Activated gamma-delta T cell treated with anti-CD3 and anti-CD28 coated beads, Interleukin-2, amount 50 U/mL, for 16 hours (primary cell): Measurements from ENCODE around the gene MAST4.

Experiments used
- DNase-seq: peaks from one replicate; pipeline ENCODE4 v3.0.0-alpha.2; 2020; ENCODE audit warnings: low read depth

MAST4 gene

DNA sequence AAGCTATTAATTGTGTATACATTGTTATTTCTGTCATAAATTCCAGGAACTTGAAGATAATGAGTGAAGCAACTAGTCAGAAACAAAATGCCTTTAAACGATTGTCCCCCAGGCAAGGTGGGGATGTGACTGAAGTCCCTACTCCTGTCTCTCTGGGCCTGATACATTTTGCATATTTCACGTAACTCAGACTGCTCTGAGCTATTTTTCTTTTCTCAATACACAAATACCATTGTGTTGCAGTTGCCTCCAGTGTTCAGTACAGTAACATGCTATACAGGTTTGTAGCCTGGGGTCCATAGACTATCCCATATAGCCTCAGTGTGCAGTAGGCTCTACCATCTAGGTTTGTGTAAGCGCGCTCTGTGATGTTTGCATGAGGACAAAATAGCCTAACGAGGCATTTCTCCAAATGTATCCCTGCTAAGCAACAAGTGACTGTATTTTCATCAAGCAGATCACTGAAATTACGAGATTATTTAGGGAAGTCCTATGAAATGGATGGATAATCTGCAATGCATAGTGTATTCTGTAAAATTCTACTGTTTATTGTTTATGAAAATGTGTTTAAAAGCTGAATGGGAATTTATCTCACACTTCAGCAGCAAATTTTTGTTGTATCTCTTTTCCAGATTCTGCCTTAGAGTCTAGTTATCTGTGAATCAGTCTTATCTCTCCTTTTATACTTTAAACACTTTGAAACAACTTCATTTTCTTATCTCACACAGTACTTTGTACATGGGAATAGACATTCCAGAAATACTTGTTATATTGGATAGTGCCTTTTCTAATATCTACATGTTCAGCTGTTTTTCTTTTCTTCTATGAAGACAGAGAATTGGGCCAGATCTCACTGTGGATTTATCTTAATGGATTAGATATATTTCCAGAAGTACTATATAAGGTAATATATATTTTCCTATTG, 449.9 kb downstream of the MAST4 start:
- DNase-seq = no peak

GRCh38 chr5:67047160-67047559, 451.0 kb downstream of the MAST4 start:
- DNase-seq = no peak

GRCh38 chr5:67047616-67048015, 451.4 kb downstream of the MAST4 start:
- no peak for DNase-seq

DNA sequence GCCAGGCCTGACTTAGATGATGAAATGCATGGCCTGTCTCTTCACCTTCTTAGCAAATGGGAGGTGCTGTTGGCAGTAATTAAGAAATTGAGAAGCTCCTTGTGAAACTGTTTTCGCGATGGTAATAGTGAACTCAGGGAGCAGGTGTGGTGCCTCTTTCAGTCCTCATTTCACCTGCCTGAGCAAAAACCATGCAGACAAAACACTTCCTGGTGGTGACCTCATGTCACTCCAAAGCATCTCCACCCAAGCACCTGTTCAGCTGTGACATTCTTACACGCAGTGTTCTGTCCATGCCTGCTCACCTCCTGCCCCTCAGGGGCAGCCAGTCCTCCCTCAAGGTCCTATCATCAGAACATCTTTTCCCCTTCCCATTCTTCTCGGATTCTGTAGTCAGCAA, 453.9 kb downstream of the MAST4 start:
- DNase-seq = no peak

GRCh38 chr5:67050635-67051034, 454.4 kb downstream of the MAST4 start:
- DNase-seq = no peak

- DNase-seq = no peak
Measured at GRCh38 chr5:67051164-67051563, 455.0 kb downstream of the MAST4 start.

DNA sequence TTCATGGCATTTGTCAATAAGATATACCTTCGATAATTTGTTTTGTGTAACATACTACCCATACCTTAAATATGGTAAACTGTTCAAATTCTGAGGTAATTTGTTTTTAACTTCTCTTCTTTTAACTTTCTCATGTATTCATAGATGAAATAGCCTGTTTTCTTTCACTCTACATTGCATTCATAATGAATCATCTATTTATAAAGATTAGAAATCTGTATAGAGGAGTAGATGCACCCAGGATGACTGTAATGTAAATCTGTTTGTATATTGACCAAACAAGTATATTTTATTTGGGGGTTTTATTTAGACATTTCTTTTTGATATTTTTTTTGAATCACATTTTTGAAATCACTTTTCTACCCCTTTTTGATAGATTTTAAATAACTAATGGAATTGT, 455.8 kb downstream of the MAST4 start:
- DNase-seq = no peak

DNA sequence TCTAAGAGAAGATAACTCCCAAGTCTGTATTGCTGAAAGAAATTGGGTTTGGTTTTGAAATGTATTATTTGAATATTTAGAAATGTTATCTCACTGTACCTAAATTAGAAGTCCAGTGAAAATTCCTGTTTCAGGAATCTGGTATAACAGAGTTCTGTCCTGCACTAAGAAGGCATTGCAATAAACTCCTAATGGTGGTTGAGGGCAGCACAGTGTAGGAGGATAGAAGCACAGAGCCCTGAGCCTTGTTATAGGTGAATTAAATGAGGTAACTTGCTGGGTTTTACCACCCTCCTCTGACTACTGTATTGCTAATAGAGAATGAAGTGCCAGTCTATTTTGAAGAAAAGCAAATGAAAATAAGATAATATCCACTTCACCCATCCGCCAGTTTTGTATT, 457.0 kb downstream of the MAST4 start:
- no peak for DNase-seq

GRCh38 chr5:67058998-67059743, 463.0 kb downstream of the MAST4 start:
- no peak for DNase-seq

GRCh38 chr5:67059744-67060490, 463.7 kb downstream of the MAST4 start:
- no peak for DNase-seq

DNA sequence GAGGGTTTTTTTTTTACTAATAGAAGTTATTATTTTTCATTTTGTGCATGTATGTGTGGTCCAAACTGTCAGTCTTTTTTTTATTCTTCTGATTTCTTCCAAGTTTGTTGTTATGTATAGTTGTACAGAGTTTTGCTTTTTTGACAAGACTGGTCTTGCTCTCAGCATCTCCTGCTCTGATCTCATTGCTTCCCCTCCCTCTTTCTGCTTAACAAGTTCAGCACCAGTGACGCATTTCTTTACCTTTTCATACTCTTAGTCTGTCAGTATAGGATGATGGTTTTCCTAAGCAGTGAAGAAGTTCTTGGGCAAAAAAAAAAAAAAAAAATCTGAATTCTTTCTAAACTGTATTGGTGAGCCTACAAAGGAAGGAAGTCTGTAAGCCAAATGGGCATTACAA, 465.3 kb downstream of the MAST4 start:
- DNase-seq = no peak

GRCh38 chr5:67063055-67063454, 466.9 kb downstream of the MAST4 start:
- DNase-seq = no peak

DNA sequence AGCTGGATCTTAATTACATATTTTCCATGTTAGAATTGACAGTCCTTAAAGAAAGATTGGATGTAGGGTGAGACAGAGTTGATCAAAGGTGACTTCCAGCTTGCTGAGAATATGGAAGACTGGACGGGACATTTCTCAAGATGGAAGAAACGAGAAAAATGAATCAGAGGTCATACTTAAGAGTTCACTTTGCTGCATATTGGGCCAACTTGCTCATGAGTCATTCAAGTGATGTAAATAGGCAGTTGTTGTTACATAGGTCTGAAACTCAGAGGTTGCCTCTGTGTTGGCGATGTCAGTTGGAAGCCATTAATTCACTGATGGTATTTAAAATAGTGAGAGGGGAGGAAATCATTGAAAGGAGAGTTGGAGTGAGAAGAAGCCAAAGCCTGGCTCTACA, 467.6 kb downstream of the MAST4 start:
- no peak for DNase-seq

- no peak for DNase-seq
Measured at GRCh38 chr5:67065237-67065636, 469.0 kb downstream of the MAST4 start.

DNA sequence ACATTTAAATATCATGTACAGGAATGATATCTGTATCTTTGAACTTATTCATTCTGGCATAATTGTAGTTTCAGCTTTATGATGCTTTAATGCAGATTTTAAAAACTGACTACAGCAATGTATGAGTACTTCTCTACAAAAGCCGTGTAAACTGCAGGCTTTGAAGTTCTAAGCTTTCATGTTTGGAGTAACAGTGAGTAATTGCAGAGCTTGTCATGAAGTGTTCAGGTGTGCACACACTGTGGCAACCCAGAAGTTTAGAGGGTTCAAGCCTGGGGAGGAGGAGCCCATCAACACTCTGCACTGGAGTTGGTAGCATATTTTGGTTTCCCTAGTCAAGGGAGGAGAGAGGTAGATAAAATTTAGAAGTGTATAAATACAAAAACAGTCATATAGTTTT, 469.5 kb downstream of the MAST4 start:
- DNase-seq = no peak

- DNase-seq = no peak
Measured at GRCh38 chr5:67066815-67067214, 470.6 kb downstream of the MAST4 start.

- no peak for DNase-seq
Measured at GRCh38 chr5:67073045-67073680, 477.0 kb downstream of the MAST4 start.

DNA sequence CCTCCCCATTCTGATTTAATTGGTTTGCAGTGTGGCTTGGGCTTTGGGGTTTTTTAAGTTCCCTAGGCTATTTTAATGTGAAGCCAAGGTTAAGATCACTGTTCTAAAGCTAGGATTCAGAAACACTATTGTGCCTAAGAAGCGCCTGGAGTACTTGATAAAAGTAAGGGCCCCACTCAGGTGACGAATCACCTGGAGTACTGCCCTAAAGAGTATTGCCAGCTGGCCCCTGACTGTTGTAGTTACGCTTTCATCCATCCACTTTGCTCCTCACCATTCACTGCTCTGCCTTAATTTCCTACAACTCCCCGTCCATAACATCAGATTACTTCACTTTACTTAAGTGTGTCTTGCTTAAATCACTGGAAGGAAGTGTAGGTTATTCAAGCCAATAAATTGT, 481.1 kb downstream of the MAST4 start:
- no peak for DNase-seq

- no peak for DNase-seq
Measured at GRCh38 chr5:67081261-67081660, 485.1 kb downstream of the MAST4 start.

DNA sequence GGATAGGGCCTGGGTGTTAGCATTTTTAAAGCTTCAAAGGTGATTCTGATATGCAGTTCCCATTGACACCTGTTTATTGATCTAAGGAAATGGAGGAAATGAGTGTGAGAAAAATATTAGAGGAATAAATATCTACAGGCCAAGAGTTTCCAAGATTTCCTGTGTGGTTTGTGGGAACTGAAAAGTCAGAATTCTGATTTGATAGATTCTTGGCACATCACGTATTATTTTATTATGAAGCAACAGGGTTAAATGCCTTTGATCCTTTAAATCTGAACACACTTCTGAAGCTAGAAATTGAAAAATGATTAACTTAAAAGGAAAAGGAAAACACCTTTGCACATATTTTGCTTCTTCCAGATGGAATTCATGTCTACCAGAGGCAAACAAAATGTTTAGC, 486.7 kb downstream of the MAST4 start:
- DNase-seq = no peak

- DNase-seq = no peak
Measured at GRCh38 chr5:67085616-67086015, 489.4 kb downstream of the MAST4 start.

DNA sequence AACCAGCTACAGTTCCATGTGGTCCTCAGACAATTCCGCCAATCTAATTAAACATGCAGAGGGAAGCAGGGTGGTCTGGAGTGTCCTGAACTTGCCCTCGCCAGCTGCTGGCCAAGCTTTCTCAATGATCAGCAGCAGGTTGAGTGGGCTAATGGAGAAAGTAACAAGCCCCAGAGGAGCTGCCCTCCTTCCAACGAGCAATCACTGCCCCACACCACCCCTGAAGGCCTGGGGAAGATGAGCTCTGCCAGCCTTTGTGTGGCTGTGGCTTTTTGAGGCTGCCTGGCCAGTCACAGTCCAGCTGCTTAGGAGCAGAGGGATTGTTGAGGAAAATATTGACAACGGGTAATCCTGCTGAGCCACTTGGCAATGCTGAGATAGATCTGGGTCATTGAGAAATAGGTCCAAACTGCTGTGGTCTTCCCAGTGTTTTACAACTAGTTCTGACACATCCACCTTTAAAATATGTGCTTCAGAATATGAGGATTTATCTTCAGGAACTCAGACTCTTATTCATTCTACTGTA, 493.1 kb downstream of the MAST4 start:
- no peak for DNase-seq
